Kidney capillary endothelial cell (primary cell): ENCODE data around the gene KIFAP3.
"Not testable (repeated sequence)": the region's sequence is repeated elsewhere in the genome, so short reads cannot be mapped to it uniquely, and the experiment has no call there.

ENCODE experiments used
- DNase-seq: peaks from one replicate; pipeline ENCODE4 v3.0.0-alpha.2; 2018; ENCODE audit warnings: low spot score

KIFAP3 gene

GRCh38 chr1:170074250-170075157 lies at the start of gene KIFAP3:
Gene KIFAP3 (minus strand): TSS chr1:170074695. CDS start chr1:170074467, 228 bp downstream.
- DNase-seq: peak; percentile 95

GRCh38 chr1:170122366-170122765 lies 47.9 kb upstream of the KIFAP3 start:
- no peak for DNase-seq

- DNase-seq: no peak
Observed at GRCh38 chr1:170114906-170115305, 40.4 kb upstream of the KIFAP3 start.

- not testable (repeated sequence) for DNase-seq
Observed at GRCh38 chr1:170113140-170113539, 38.6 kb upstream of the KIFAP3 start.

GRCh38 chr1:170097449-170097948 lies 23.0 kb upstream of the KIFAP3 start:
- no peak for DNase-seq

GRCh38 chr1:170096806-170097340 lies 22.4 kb upstream of the KIFAP3 start:
- no peak for DNase-seq

GRCh38 chr1:170095976-170096748 lies 21.7 kb upstream of the KIFAP3 start:
- no peak for DNase-seq

- not testable (repeated sequence) for DNase-seq
Observed at GRCh38 chr1:170094697-170095616, 20.5 kb upstream of the KIFAP3 start.

- no peak for DNase-seq
Observed at GRCh38 chr1:170086399-170087032, 12.0 kb upstream of the KIFAP3 start.

GRCh38 chr1:170085091-170085490 lies 10.6 kb upstream of the KIFAP3 start:
- DNase-seq: no peak

GRCh38 chr1:170078610-170079189 lies 4.2 kb upstream of the KIFAP3 start:
- DNase-seq: no peak

GRCh38 chr1:170077926-170078325 lies 3.4 kb upstream of the KIFAP3 start:
- no peak for DNase-seq

GRCh38 chr1:170076952-170077351 lies 2.5 kb upstream of the KIFAP3 start:
- not testable (repeated sequence) for DNase-seq

GRCh38 chr1:170076199-170076598 lies 1.7 kb upstream of the KIFAP3 start:
- no peak for DNase-seq

GRCh38 chr1:170075186-170075585 lies 691 bp upstream of the KIFAP3 start:
- DNase-seq: no peak

GRCh38 chr1:170073893-170074249 lies 624 bp downstream of the KIFAP3 start:
- no peak for DNase-seq

GRCh38 chr1:170071378-170071777 lies 3.1 kb downstream of the KIFAP3 start:
- DNase-seq: no peak

- DNase-seq: no peak
Observed at GRCh38 chr1:170068923-170069322, 5.6 kb downstream of the KIFAP3 start.

- no peak for DNase-seq
Observed at GRCh38 chr1:170067253-170067819, 7.2 kb downstream of the KIFAP3 start.

- no peak for DNase-seq
Observed at GRCh38 chr1:170064821-170065220, 9.7 kb downstream of the KIFAP3 start.
